ENCODE data around the gene ISG15. TPM values are rescaled to one million over a fixed set of nuclear protein-coding genes. Genes with fewer than 3 reads are reported as not detected.

Gene ISG15
- total and polyA plus RNA-seq, 9 of the 15 experiments (the other 6 are each of a cell fraction or from before 2014, with no cell fraction given): 0.40 to 58.3 (median 12.2) TPM

- TF ChIP-seq ID3 (CRISPR knock-in tag; IDR thresholded peaks at IDR 0.05): no peak
- TF ChIP-seq ID3 (tag; IDR thresholded peaks at IDR 0.05): peak; percentile 95
- TF ChIP-seq THRA (IDR thresholded peaks at IDR 0.05): no peak
- 0 out of 2 replicates have a peak, but pooled peaks have one; percentile 86 for TF ChIP-seq SRSF3 (IDR thresholded peaks at IDR 0.05; ENCODE audit: insufficient read depth, low read length)
- no peak for TF ChIP-seq SIRT6 (IDR thresholded peaks at IDR 0.05; ENCODE audit: low read depth, low read length)
- peak; percentile 83 for TF ChIP-seq USF2 (CRISPR knock-in tag; IDR thresholded peaks at IDR 0.05)
- TF ChIP-seq NEUROD1 (IDR thresholded peaks at IDR 0.05; ENCODE audit: borderline replicate concordance, low read depth, low read length, partially characterized antibody): peak; percentile 35
- no peak for TF ChIP-seq POLR2AphosphoS2 (IDR thresholded peaks at IDR 0.05; ENCODE audit: low read length)
- no peak for TF ChIP-seq GTF2B (IDR thresholded peaks at IDR 0.05; ENCODE audit: extremely low read depth, insufficient read length)
- peak; percentile 79; the same call in 1 of the 2 replicates for TF ChIP-seq ZNF740 (CRISPR knock-in tag; IDR thresholded peaks at IDR 0.05)
- no peak for TF ChIP-seq ZNF740 (tag; IDR thresholded peaks at IDR 0.05)
- no peak for TF ChIP-seq TAF15 (IDR thresholded peaks at IDR 0.05; ENCODE audit: low read depth, low read length)
- TF ChIP-seq ELF4 (CRISPR knock-in tag; IDR thresholded peaks at IDR 0.05): 0 out of 2 replicates have a peak, but pooled peaks have one; percentile 5
- peak; percentile 80 for TF ChIP-seq RAD51 (IDR thresholded peaks at IDR 0.05; ENCODE audit: borderline replicate concordance, low read depth)
- peak; percentile 91 for TF ChIP-seq CBX1 (IDR thresholded peaks at IDR 0.05; ENCODE audit: low read depth)
- TF ChIP-seq EZH2 (IDR thresholded peaks at IDR 0.05; ENCODE audit: borderline replicate concordance, low read depth, low read length): no peak
- peak; percentile 98 for TF ChIP-seq CEBPG (CRISPR knock-in tag; IDR thresholded peaks at IDR 0.05)
- TF ChIP-seq CEBPG (tag; conservative IDR thresholded peaks at IDR 0.05 in 1 of 2, IDR thresholded peaks at IDR 0.05 in 1 of 2): peak; percentile 97
- TF ChIP-seq ZNF354B (CRISPR knock-in tag; IDR thresholded peaks at IDR 0.05): no peak
- no peak for TF ChIP-seq CBX8 (IDR thresholded peaks at IDR 0.05; ENCODE audit: borderline replicate concordance, extremely low read depth, low read depth, low read length, poor library complexity, severe bottlenecking)
- TF ChIP-seq ZBTB8A (IDR thresholded peaks at IDR 0.05; ENCODE audit: partially characterized antibody): no peak
- TF ChIP-seq ZNF24 (IDR thresholded peaks at IDR 0.05): 0 out of 2 replicates have a peak, but pooled peaks have one; percentile 28
- TF ChIP-seq ZFX (CRISPR knock-in tag; IDR thresholded peaks at IDR 0.05): peak; percentile 99
- no peak for TF ChIP-seq SRSF9 (IDR thresholded peaks at IDR 0.05; ENCODE audit: borderline replicate concordance, low read depth, low read length)
- no peak; the same call in 1 of the 2 replicates for TF ChIP-seq TCF7 (IDR thresholded peaks at IDR 0.05; ENCODE audit: borderline replicate concordance)
Measured at GRCh38 chr1:1000357-1001056, 12.8 kb upstream of the ISG15 start (continued).
